HCT116 (cell line): ENCODE data around the gene CAPG. TPM values are rescaled to one million over a fixed set of nuclear protein-coding genes. Genes with fewer than 3 reads are reported as not detected.

Experiments
- ATAC-seq: fragments of 200-7000 bp; cut with Tn5 transposase; 2 replicates; pipeline ENCODE4 v1.9.1; 2020; ENCODE audit warnings: mild to moderate bottlenecking, moderate library complexity
- BruUV-seq: library from RNA; stranded (reverse); fragments of 400-500 nt; replicated peaks from 2 replicates; lab custom pipeline; 2021; lab: Mats Ljungman, UMichigan
- CTCF ChIA-PET: fragments of 300-600 bp; sonication (Branson Sonifier 250); formaldehyde crosslinking; loops from one replicate; lab custom pipeline; 2021; ENCODE audit warnings: antibody characterized with exemption; lab: Charles Lee
- POLR2A ChIA-PET: fragments of 300-600, 350-600 bp; sonication (Branson Sonifier 250); formaldehyde crosslinking; loops from one replicate; lab custom pipeline; 2021; ENCODE audit warnings: antibody characterized with exemption; lab: Charles Lee
- RAD21 ChIA-PET, 2 experiments: fragments of 300-600 bp; sonication (Branson Sonifier 250); formaldehyde crosslinking; loops; one replicate each; lab custom pipeline; 2023; ENCODE audit warnings: low total read pairs in 2 of 2; ENCODE audit not compliant: uncharacterized antibody in 2 of 2, unreplicated experiment in 2 of 2, low non-redundant PET in 1 of 2; lab: Charles Lee
- DNase-seq: peaks from one replicate; pipeline ENCODE4 v3.0.0-alpha.2; 2010; ENCODE audit warnings: low read depth, low spot score
- H2AFZ ChIP-seq: fragments of 200-600 bp; shearing (Covaris generic), sonication (generic); 2 replicates; pipeline ENCODE4 v1.6.1; 2017; ENCODE audit warnings: low read depth, mixed run types, mixed read lengths, antibody characterized with exemption, low read length; ENCODE audit not compliant: poor library complexity, severe bottlenecking
- H3K27ac ChIP-seq: 2 replicates; pipeline ENCODE4 v1.5.1; 2012; ENCODE audit warnings: low read depth, low read length
- H3K27me3 ChIP-seq: fragments of 200-600 bp; sonication (generic); 2 replicates; pipeline ENCODE4 v1.6.1; 2016; ENCODE audit warnings: mixed run types, low read length, mixed read lengths; ENCODE audit not compliant: insufficient read depth
- H3K36me3 ChIP-seq, 2 experiments: fragments of 200-500 bp in 1 of 2; fragments of 200-600 bp in 1 of 2; sonication (Bioruptor generic) in 1 of 2; sonication (generic) in 1 of 2; 2 replicates each; pipeline versions ENCODE4 v1.5.1 to v1.6.1; 2014 to 2016; ENCODE audit warnings: low read length in 2 of 2, inconsistent platforms in 1 of 2, mixed read lengths in 1 of 2, mixed run types in 1 of 2; ENCODE audit not compliant: insufficient read depth in 2 of 2, control insufficient read depth in 1 of 2
- H3K4me1 ChIP-seq, 2 experiments: fragments of 200-600 bp in 1 of 2; sonication (generic) in 1 of 2; 2 replicates each; pipeline versions ENCODE4 v1.5.1 to v1.6.1; 2012 to 2017; ENCODE audit warnings: low read length in 2 of 2, inconsistent platforms in 1 of 2, mild to moderate bottlenecking in 1 of 2, mixed read lengths in 1 of 2, mixed run types in 1 of 2, moderate library complexity in 1 of 2; ENCODE audit not compliant: insufficient read depth in 2 of 2, control insufficient read depth in 1 of 2
- H3K4me2 ChIP-seq: fragments of 200-600 bp; sonication (generic); 2 replicates; pipeline ENCODE4 v1.6.1; 2017; ENCODE audit warnings: mixed run types, low read length, mixed read lengths
- H3K4me3 ChIP-seq, 2 experiments: fragments of 200-600 bp in 1 of 2; sonication (generic) in 1 of 2; replicated peaks in 1 of 2; 2 replicates each; pipeline ENCODE4 v1.5.1; 2011 to 2016; ENCODE audit warnings: low read length in 2 of 2, control low read depth in 1 of 2, low read depth in 1 of 2, mild to moderate bottlenecking in 1 of 2, mixed read lengths in 1 of 2, mixed run types in 1 of 2
- H3K79me2 ChIP-seq: fragments of 200-600 bp; sonication (generic); 2 replicates; pipeline ENCODE4 v1.6.1; 2017; ENCODE audit warnings: mild to moderate bottlenecking, mixed run types, low read length, moderate library complexity, mixed read lengths; ENCODE audit not compliant: insufficient read depth
- H3K9ac ChIP-seq: fragments of 200-600 bp; sonication (generic); 2 replicates; pipeline ENCODE4 v1.6.1; 2016; ENCODE audit warnings: low read length, mixed read lengths
- H3K9me2 ChIP-seq: fragments of 200-600 bp; sonication (generic), shearing (Covaris generic); 2 replicates; pipeline ENCODE4 v1.6.1; 2017; ENCODE audit warnings: mixed run types, mild to moderate bottlenecking, moderate library complexity; ENCODE audit not compliant: insufficient read depth
- H3K9me3 ChIP-seq, 2 experiments: fragments of 200-500 bp in 1 of 2; fragments of 200-600 bp in 1 of 2; sonication (Bioruptor generic) in 1 of 2; sonication (generic) in 1 of 2; 2 replicates each; pipeline ENCODE4 v1.6.1; 2014 to 2017; ENCODE audit warnings: low read length in 2 of 2, mixed read lengths in 2 of 2, inconsistent platforms in 1 of 2, low read depth in 1 of 2, mild to moderate bottlenecking in 1 of 2, mixed run types in 1 of 2, moderate library complexity in 1 of 2; ENCODE audit not compliant: control insufficient read depth in 1 of 2, insufficient read depth in 1 of 2
- H4K20me1 ChIP-seq: fragments of 200-600 bp; sonication (generic), shearing (Covaris generic); 2 replicates; pipeline ENCODE4 v1.6.1; 2017; ENCODE audit warnings: mixed run types, mild to moderate bottlenecking, moderate library complexity; ENCODE audit not compliant: insufficient read depth
- CBX3 ChIP-seq: IDR thresholded peaks from 2 replicates; pipeline ENCODE4 v1.6.1; 2012; ENCODE audit warnings: low read depth
- EZH2phosphoT487 ChIP-seq: fragments of 200-600 bp; IDR thresholded peaks from 2 replicates; pipeline ENCODE4 v1.6.1; 2018; ENCODE audit warnings: antibody characterized with exemption, borderline replicate concordance
- FOSL1 ChIP-seq: IDR thresholded peaks from 2 replicates; pipeline ENCODE4 v1.6.1; 2012; ENCODE audit warnings: low read depth
- JUND ChIP-seq: IDR thresholded peaks from 2 replicates; pipeline ENCODE4 v1.6.1; 2012
- POLR2A ChIP-seq: IDR thresholded peaks from 2 replicates; pipeline ENCODE4 v1.7.0; 2011; ENCODE audit warnings: borderline replicate concordance; ENCODE audit not compliant: insufficient read depth, insufficient read length; ENCODE audit errors: extremely low read depth
- RAD21 ChIP-seq: IDR thresholded peaks from 2 replicates; pipeline ENCODE4 v1.6.1; 2012; ENCODE audit warnings: low read depth, mild to moderate bottlenecking
- SP1 ChIP-seq: IDR thresholded peaks from 2 replicates; pipeline ENCODE4 v1.6.1; 2012; ENCODE audit warnings: low read depth
- SRF ChIP-seq: IDR thresholded peaks from 2 replicates; pipeline ENCODE4 v1.6.1; 2012; ENCODE audit warnings: low read depth
- TCF7L2 ChIP-seq: IDR thresholded peaks from 2 replicates; pipeline ENCODE4 v1.7.0; 2011; ENCODE audit warnings: borderline replicate concordance, inconsistent platforms; ENCODE audit not compliant: insufficient read depth, insufficient read length; ENCODE audit errors: extremely low read depth
- YY1 ChIP-seq: IDR thresholded peaks from 2 replicates; pipeline ENCODE4 v1.6.1; 2011; ENCODE audit warnings: low read length, low read depth, moderate library complexity, mild to moderate bottlenecking; ENCODE audit not compliant: insufficient replicate concordance; ENCODE audit errors: extremely low read depth
- intact Hi-C: fragments of 100-400 bp; cut with micrococcal nuclease; formaldehyde crosslinking; loops from 2 replicates; pipeline ENCODE4 v1.10.0; 2022
- total RNA-seq: library from RNA; stranded (reverse); gene quantifications from one replicate; pipeline ENCODE4 v1.2.1, GENCODE V29; 2021; ENCODE audit not compliant: unreplicated experiment
- TF ChIP-seq, protein P1 (sequence below), 3 experiments: fragments of 200-600 bp in 1 of 3; sonication (generic) in 1 of 3; IDR thresholded peaks in 2 of 3; conservative IDR thresholded peaks in 1 of 3; 2 replicates each; pipeline ENCODE4 v1.5.1; 2012 to 2017; ENCODE audit warnings: low read depth in 2 of 3, low read length in 2 of 3, antibody characterized with exemption in 1 of 3, borderline replicate concordance in 1 of 3, control low read depth in 1 of 3, mild to moderate bottlenecking in 1 of 3, mixed read lengths in 1 of 3, mixed run types in 1 of 3, moderate library complexity in 1 of 3; ENCODE audit not compliant: insufficient read depth in 1 of 3
- TF ChIP-seq, protein P2 (sequence below): IDR thresholded peaks from 2 replicates; pipeline ENCODE4 v1.6.1; 2011; ENCODE audit warnings: mild to moderate bottlenecking, low read length, moderate library complexity; ENCODE audit not compliant: insufficient replicate concordance; ENCODE audit errors: extremely low read depth

The CAPG gene
- total RNA-seq, 1 experiment from 2014 or later = 223 TPM

DNA sequence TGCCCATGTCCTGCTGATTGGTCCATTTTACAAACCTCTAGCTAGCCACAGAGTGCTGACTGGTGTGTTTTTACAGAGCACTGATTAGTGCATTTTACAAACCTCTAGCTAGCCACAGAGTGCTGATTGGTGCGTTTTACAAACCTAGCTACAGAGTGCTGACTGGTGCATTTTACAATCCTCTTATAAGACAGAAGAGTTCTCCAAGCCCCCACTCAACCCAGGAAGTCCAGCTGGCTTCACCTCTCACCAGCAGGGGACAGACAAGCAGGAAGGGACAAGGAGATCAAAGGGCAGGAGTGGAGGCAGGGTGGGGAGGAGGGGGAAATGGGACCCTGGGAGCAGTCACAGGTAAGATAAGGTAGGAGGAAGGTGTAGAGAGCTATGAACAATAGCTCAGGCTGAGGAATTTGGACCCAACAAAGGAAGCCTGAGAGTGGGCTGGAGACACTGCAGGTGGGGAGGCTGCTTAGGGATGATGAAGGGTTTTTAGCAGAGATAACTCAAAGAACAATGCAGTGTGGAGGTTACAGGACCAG, 45.5 kb upstream of the CAPG start:
- Histone ChIP-seq H3K9me3 (no peaks in the 10 kb centered on the region), H4K20me1 (no peaks in the 10 kb centered on the region), H3K4me1 (peaks cover 52 to 60% of the 10 kb centered on the region in 2 experiments), H3K27me3 (no peaks in the 10 kb centered on the region), H3K36me3 (no peaks in the 10 kb centered on the region), H3K4me3 (no peak overlapping the region), H2AFZ (peak overlapping the region; percentile 13), H3K79me2 (no peaks in the 10 kb centered on the region), H3K9me2 (no peaks in the 10 kb centered on the region), H3K9ac (no peak overlapping the region), H3K27ac (peak overlapping the region; percentile 32; the same call in 1 of the 2 replicates), H3K4me2 (peak overlapping the region; percentile 25)
- ChIA-PET CTCF (no interaction called here), RAD21 (interaction anchor here in 1 of 2 experiments (1.5 kb wide), 1 partner anchor 13 kb away, joined by 3 read pairs; no protein-coding TSS in a partner anchor), POLR2A (interaction anchor here (0.8 to 4.5 kb wide), 6 partner anchors 9 to 93 kb away, joined by 3 to 23 read pairs (median 10); partner anchors contain the start of gene MAT2A)
- intact Hi-C loops = no loop called here
- DNase-seq (no peak), ATAC-seq (peak; percentile 8; the same call in 1 of the 2 replicates)
- TF ChIP-seq, protein P1, sequence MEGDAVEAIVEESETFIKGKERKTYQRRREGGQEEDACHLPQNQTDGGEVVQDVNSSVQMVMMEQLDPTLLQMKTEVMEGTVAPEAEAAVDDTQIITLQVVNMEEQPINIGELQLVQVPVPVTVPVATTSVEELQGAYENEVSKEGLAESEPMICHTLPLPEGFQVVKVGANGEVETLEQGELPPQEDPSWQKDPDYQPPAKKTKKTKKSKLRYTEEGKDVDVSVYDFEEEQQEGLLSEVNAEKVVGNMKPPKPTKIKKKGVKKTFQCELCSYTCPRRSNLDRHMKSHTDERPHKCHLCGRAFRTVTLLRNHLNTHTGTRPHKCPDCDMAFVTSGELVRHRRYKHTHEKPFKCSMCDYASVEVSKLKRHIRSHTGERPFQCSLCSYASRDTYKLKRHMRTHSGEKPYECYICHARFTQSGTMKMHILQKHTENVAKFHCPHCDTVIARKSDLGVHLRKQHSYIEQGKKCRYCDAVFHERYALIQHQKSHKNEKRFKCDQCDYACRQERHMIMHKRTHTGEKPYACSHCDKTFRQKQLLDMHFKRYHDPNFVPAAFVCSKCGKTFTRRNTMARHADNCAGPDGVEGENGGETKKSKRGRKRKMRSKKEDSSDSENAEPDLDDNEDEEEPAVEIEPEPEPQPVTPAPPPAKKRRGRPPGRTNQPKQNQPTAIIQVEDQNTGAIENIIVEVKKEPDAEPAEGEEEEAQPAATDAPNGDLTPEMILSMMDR (IDR thresholded peaks at IDR 0.05 in 2 of 3, conservative IDR thresholded peaks at IDR 0.05 in 1 of 3; ENCODE audit: borderline replicate concordance in 1 of 3, insufficient read depth in 1 of 3, low read depth in 2 of 3, low read length in 2 of 3) = peak in 1 of 3 experiments; percentile 22; a peak in 1 of 6 replicates
- TF ChIP-seq CBX3 (peak; percentile 15; the same call in 1 of the 2 replicates), SP1 (peak; percentile 46; the same call in 1 of the 2 replicates), TCF7L2 (peak; percentile 87), SRF (no peak)
- no TSS peak for BruUV-seq

DNA sequence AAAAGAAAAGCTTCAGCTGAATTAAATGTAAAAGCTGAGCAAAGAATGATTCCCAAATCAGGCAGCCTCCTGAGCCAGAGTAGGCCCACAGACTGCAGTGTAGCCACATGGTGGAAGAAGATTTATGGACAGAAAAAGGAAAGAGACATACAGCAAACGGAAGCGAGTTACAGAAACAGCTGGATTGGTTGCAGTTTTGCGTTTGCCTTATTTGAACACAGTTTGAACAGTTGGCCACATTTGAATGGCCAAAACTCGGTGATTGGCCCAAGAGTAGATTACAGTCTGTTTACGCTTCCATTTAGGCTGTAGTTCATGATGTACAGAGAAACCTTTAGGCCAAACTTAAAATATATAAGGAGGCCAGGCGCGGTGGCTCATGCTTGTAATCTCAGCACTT, 43.4 kb upstream of the CAPG start:
- ATAC-seq (no peak), DNase-seq (no peak)
- TF ChIP-seq JUND (no peak), RAD21 (no peak), POLR2A (no peak), YY1 (no peak), EZH2phosphoT487 (no peak), FOSL1 (no peak)
- TF ChIP-seq, protein P1 (IDR thresholded peaks at IDR 0.05 in 2 of 3, conservative IDR thresholded peaks at IDR 0.05 in 1 of 3; ENCODE audit: borderline replicate concordance in 1 of 3, insufficient read depth in 1 of 3, low read depth in 2 of 3, low read length in 2 of 3) = no peak
- TF ChIP-seq, protein P2, sequence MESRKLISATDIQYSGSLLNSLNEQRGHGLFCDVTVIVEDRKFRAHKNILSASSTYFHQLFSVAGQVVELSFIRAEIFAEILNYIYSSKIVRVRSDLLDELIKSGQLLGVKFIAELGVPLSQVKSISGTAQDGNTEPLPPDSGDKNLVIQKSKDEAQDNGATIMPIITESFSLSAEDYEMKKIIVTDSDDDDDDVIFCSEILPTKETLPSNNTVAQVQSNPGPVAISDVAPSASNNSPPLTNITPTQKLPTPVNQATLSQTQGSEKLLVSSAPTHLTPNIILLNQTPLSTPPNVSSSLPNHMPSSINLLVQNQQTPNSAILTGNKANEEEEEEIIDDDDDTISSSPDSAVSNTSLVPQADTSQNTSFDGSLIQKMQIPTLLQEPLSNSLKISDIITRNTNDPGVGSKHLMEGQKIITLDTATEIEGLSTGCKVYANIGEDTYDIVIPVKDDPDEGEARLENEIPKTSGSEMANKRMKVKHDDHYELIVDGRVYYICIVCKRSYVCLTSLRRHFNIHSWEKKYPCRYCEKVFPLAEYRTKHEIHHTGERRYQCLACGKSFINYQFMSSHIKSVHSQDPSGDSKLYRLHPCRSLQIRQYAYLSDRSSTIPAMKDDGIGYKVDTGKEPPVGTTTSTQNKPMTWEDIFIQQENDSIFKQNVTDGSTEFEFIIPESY = no peak
- POLR2A ChIA-PET = no interaction called here
- Histone ChIP-seq H3K79me2 (no peaks in the 10 kb centered on the region), H3K4me2 (no peak overlapping the region), H3K9me3 (no peaks in the 10 kb centered on the region), H2AFZ (peak overlapping the region; percentile 22), H3K9ac (no peak overlapping the region), H3K4me3 (no peak overlapping the region), H3K4me1 (peaks cover 33 to 40% of the 10 kb centered on the region in 2 experiments), H4K20me1 (no peaks in the 10 kb centered on the region), H3K27me3 (no peaks in the 10 kb centered on the region), H3K36me3 (no peaks in the 10 kb centered on the region), H3K9me2 (no peaks in the 10 kb centered on the region), H3K27ac (no peak overlapping the region)
- intact Hi-C loops = no loop called here
- RAD21 ChIA-PET = no interaction called here
- CTCF ChIA-PET = no interaction called here
- BruUV-seq = no TSS peak
